ENCODE data around the gene OR2T29. TPM values are rescaled to one million over a fixed set of nuclear protein-coding genes. Genes with fewer than 3 reads are reported as not detected.
A peak's percentile ranks its signal among the peaks of the same experiment; 100 is the strongest.
"Not testable (repeated sequence)": the region's sequence is repeated elsewhere in the genome, so short reads cannot be mapped to it uniquely, and the experiment has no call there.

OR2T29 gene, protein sequence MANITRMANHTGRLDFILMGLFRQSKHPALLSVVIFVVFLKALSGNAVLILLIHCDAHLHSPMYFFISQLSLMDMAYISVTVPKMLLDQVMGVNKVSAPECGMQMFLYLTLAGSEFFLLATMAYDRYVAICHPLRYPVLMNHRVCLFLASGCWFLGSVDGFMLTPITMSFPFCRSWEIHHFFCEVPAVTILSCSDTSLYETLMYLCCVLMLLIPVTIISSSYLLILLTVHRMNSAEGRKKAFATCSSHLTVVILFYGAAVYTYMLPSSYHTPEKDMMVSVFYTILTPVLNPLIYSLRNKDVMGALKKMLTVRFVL
- not detected for total RNA-seq
- polyA plus RNA-seq, result not detected

DNA sequence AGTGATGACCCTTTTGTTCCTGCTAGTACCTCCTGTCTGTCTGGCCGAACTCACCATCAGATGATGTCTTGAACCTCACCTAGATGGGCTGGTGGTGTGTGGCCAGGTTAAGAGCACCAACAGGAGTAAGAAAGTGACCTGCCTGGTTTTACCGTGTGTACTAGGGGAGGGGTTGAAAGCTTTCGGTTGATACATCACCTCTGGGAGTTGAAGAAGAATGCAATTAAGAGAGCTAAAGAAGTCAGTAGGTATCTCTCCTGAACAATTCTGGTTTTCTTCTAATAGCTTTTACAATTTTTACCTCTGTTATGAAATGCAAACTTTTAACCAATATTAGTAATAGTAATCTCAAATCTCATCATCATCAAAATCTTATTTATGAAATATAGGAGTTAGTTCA is at the start of gene OR2T29:
TSS of gene OR2T29 (minus strand) at position 101 of the 400 bp plus-strand sequence. CDS start 3,281 bp downstream, outside the sequence.
- DNase-seq; H3K4me3 Mint-ChIP-seq; H3K4me1 ChIP-seq (ENCODE audit: insufficient read depth, low read length); intact Hi-C loops (cut with micrococcal nuclease); H3K9me3 Mint-ChIP-seq; H3K9me3 ChIP-seq (ENCODE audit: control insufficient read depth in 1 of 2, low read length in 2 of 2); H3K36me3 Mint-ChIP-seq; H3K36me3 ChIP-seq (ENCODE audit: insufficient read depth, low read length); CTCF ChIA-PET (ENCODE audit: partially characterized antibody); H3K27ac Mint-ChIP-seq; H3K4me3 ChIP-seq (ENCODE audit: low read length in 2 of 2); H3K27me3 ChIP-seq (ENCODE audit: insufficient read depth, low read length); POLR2A ChIA-PET (ENCODE audit: partially characterized antibody); H3K27me3 Mint-ChIP-seq; H3K27ac ChIP-seq (ENCODE audit: low read depth, low read length): not testable (repeated sequence)
- peaks cover 7 to 12% (median 10%) of the 10 kb centered on the region in 4 donors for H3K4me1 Mint-ChIP-seq

DNA sequence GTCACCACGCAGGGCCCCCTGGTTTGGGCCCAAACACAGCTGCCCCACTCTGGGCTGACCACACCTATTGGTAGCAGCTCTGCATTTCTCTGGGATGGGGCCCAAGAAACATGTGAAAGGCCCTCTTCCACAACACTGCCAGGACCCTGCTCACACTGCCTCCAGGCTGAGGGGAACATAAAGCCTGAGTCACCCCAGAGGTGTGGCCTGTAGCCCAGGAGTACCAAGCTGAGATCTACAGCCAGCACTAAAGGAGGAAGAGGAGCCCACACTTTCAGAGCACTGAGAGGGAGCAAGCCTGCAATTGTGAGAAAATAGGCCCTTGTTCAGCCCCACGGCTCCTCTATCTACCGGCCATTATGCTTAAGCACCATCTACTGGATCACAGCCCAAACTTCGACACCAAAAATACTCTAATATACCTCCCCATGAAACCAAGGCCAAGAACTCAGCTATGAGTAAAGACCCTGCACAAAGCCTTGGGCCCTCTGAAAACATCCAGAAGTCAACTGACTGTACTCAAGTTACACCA is 49.4 kb upstream of the OR2T29 start:
- H3K27ac ChIP-seq (ENCODE audit: low read depth, low read length), result no peak overlapping the region
- H3K36me3 ChIP-seq (ENCODE audit: insufficient read depth, low read length), result no peaks in the 10 kb centered on the region
- Mint-ChIP-seq H3K27ac (peak overlapping the region in 1 of 7 donors; percentile 6), H3K27me3 (peaks cover 0 to 2% of the 10 kb centered on the region in 2 donors), H3K9me3 (no peaks in the 10 kb centered on the region), H3K36me3 (no peaks in the 10 kb centered on the region), H3K4me3 (no peak overlapping the region), H3K4me1 (peaks cover 0 to 4% (median 0%) of the 10 kb centered on the region in 4 donors)
- ChIA-PET CTCF (ENCODE audit: partially characterized antibody) (interaction anchor here (0.8 to 1.3 kb wide), 3 partner anchors 10 to 207 kb away, joined by 3 to 4 read pairs (median 4); no protein-coding TSS in a partner anchor), POLR2A (ENCODE audit: partially characterized antibody) (no interaction called here)
- H3K4me1 ChIP-seq (ENCODE audit: insufficient read depth, low read length), result no peaks in the 10 kb centered on the region
- no peak for DNase-seq
- no peak overlapping the region for H3K4me3 ChIP-seq (ENCODE audit: low read length in 2 of 2)
- intact Hi-C loops (cut with micrococcal nuclease), result loop anchor here (10.0 kb wide), 1 partner anchor 367 kb away; no protein-coding TSS in a partner anchor
- H3K27me3 ChIP-seq (ENCODE audit: insufficient read depth, low read length), result no peaks in the 10 kb centered on the region
- H3K9me3 ChIP-seq (ENCODE audit: control insufficient read depth in 1 of 2, low read length in 2 of 2), result no peaks in the 10 kb centered on the region

DNA sequence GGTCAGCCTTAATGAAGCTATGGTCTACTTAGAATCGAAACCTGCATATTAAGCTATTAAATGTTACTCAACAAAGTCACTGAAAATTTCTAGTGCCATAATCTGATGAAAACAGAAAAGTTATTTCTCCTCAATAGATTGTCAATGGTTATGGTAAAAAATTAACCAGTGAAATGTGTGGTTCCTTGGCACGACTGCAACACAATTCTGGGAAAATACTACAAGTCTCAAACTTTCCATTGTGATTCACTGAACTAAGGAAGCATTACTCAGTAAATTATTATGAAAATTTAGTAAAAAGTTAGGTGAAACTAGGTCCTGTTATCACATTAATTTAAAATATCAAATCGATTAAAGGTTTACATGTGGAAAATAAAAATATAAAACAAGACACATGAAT is 47.7 kb upstream of the OR2T29 start:
- intact Hi-C loops (cut with micrococcal nuclease), result loop anchor here (10.0 kb wide), 1 partner anchor 366 kb away; no protein-coding TSS in a partner anchor
- Mint-ChIP-seq H3K4me3 (no peak overlapping the region), H3K27ac (no peak overlapping the region), H3K9me3 (peaks cover 0 to 4% (median 0%) of the 10 kb centered on the region in 8 donors), H3K36me3 (no peaks in the 10 kb centered on the region), H3K4me1 (no peaks in the 10 kb centered on the region), H3K27me3 (peaks cover 0 to 2% of the 10 kb centered on the region in 2 donors)
- DNase-seq, result no peak
- ChIA-PET CTCF (ENCODE audit: partially characterized antibody) (interaction anchor here (1.8 to 2.4 kb wide), 2 partner anchors 10 to 206 kb away, joined by 7 to 8 read pairs; no protein-coding TSS in a partner anchor), POLR2A (ENCODE audit: partially characterized antibody) (no interaction called here)
- no peaks in the 10 kb centered on the region for H3K27me3 ChIP-seq (ENCODE audit: insufficient read depth, low read length)
- H3K36me3 ChIP-seq (ENCODE audit: insufficient read depth, low read length), result no peaks in the 10 kb centered on the region
- H3K9me3 ChIP-seq (ENCODE audit: control insufficient read depth in 1 of 2, low read length in 2 of 2), result no peaks in the 10 kb centered on the region
- no peak overlapping the region for H3K27ac ChIP-seq (ENCODE audit: low read depth, low read length)
- no peaks in the 10 kb centered on the region for H3K4me1 ChIP-seq (ENCODE audit: insufficient read depth, low read length)
- no peak overlapping the region for H3K4me3 ChIP-seq (ENCODE audit: low read length in 2 of 2)

DNA sequence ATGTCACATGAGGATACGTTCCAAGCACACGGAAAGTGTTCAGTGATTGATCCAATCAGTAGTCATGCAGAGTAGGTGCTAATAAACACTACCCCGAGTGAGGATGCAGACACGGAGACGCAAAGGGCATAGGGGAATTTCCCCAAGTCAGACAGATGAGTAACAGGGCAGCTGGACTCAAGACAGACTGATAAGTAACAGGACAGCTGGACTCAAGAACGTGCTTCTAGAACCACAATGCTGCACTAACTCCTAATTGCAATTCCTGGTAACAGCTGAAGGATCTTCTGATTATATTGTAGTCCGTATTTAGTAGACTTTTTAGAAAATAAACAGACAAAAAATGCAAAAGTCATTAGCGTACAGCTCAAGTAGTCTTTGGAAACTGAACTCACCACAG is 36.8 kb upstream of the OR2T29 start:
- no peak for DNase-seq
- ChIA-PET POLR2A (ENCODE audit: partially characterized antibody) (no interaction called here), CTCF (ENCODE audit: partially characterized antibody) (no interaction called here)
- Histone ChIP-seq H3K27ac (ENCODE audit: low read depth, low read length) (no peak overlapping the region), H3K36me3 (ENCODE audit: insufficient read depth, low read length) (no peaks in the 10 kb centered on the region), H3K9me3 (ENCODE audit: control insufficient read depth in 1 of 2, low read length in 2 of 2) (no peaks in the 10 kb centered on the region), H3K4me3 (ENCODE audit: low read length in 2 of 2) (no peak overlapping the region), H3K4me1 (ENCODE audit: insufficient read depth, low read length) (no peaks in the 10 kb centered on the region), H3K27me3 (ENCODE audit: insufficient read depth, low read length) (no peaks in the 10 kb centered on the region)
- Mint-ChIP-seq H3K27me3 (peaks cover 0 to 3% of the 10 kb centered on the region in 2 donors), H3K36me3 (no peaks in the 10 kb centered on the region), H3K4me1 (peaks cover 0 to 3% (median 0%) of the 10 kb centered on the region in 4 donors), H3K9me3 (no peaks in the 10 kb centered on the region), H3K27ac (no peak overlapping the region), H3K4me3 (no peak overlapping the region)
- intact Hi-C loops (cut with micrococcal nuclease), result no loop called here

DNA sequence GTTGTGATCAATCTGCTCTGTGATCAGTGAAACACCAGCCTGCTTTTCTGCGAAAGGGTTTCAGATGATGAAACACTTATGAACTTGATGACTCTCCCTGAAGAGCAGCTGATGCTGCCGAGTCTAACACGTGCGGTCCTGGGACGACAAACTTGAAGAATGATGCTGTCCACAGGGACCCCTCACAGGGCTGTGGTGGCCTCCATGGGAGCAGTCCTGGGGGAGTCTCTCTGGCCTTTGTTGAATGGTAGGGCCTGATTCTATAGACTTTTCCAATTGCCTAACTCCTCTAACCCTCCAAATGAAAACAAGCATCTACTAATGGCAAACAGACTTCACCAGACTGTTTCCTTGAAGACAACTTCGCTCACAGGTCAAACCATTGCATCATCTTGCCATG is 35.0 kb upstream of the OR2T29 start, which contains the start of gene OR2T10:
TSS of gene OR2T10 (minus strand) at position 112 of the 400 bp plus-strand sequence. CDS start 3,932 bp downstream, outside the sequence.
- Mint-ChIP-seq H3K4me3 (no peak within 1 kb of the TSS), H3K9me3 (no peaks in the 10 kb centered on the region), H3K4me1 (peaks cover 0 to 3% (median 0%) of the 10 kb centered on the region in 4 donors), H3K27me3 (peaks cover 0 to 3% of the 10 kb centered on the region in 2 donors), H3K36me3 (no peaks in the 10 kb centered on the region), H3K27ac (no peak within 1 kb of the TSS)
- CTCF ChIA-PET (ENCODE audit: partially characterized antibody), result no interaction called here
- no peaks in the 10 kb centered on the region for H3K36me3 ChIP-seq (ENCODE audit: insufficient read depth, low read length)
- H3K27me3 ChIP-seq (ENCODE audit: insufficient read depth, low read length), result no peaks in the 10 kb centered on the region
- no peak for DNase-seq
- POLR2A ChIA-PET (ENCODE audit: partially characterized antibody), result no interaction called here
- intact Hi-C loops (cut with micrococcal nuclease), result no loop called here
- H3K9me3 ChIP-seq (ENCODE audit: control insufficient read depth in 1 of 2, low read length in 2 of 2), result no peaks in the 10 kb centered on the region
- no peaks in the 10 kb centered on the region for H3K4me1 ChIP-seq (ENCODE audit: insufficient read depth, low read length)
- no peak within 1 kb of the TSS for H3K4me3 ChIP-seq (ENCODE audit: low read length in 2 of 2)
- H3K27ac ChIP-seq (ENCODE audit: low read depth, low read length), result no peak within 1 kb of the TSS

DNA sequence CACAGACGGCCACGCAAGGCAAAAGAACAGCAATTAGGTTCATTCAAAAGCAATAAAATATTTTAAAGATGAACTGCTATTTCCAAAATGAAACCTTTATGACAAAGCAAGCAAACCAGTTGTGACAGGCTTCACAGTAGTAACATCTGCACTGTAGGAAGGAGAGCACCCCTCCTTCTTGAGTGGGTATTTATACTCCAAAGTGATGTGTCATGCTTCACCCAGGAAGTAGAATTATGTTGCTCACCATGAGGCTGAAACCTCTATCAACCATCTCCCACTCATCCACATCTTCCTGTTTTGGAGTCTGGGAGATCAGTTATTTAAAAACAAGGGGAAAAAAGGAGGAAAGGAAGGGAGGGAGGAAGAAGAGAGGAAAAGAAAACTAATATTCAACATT is 34.0 kb upstream of the OR2T29 start:
- Histone ChIP-seq H3K4me1 (ENCODE audit: insufficient read depth, low read length) (no peaks in the 10 kb centered on the region), H3K36me3 (ENCODE audit: insufficient read depth, low read length) (no peaks in the 10 kb centered on the region), H3K9me3 (ENCODE audit: control insufficient read depth in 1 of 2, low read length in 2 of 2) (no peaks in the 10 kb centered on the region), H3K4me3 (ENCODE audit: low read length in 2 of 2) (no peak overlapping the region), H3K27me3 (ENCODE audit: insufficient read depth, low read length) (no peaks in the 10 kb centered on the region), H3K27ac (ENCODE audit: low read depth, low read length) (no peak overlapping the region)
- H3K27ac Mint-ChIP-seq, result no peak overlapping the region
- H3K9me3 Mint-ChIP-seq, result no peaks in the 10 kb centered on the region
- H3K27me3 Mint-ChIP-seq, result no peaks in the 10 kb centered on the region
- H3K36me3 Mint-ChIP-seq, result no peaks in the 10 kb centered on the region
- H3K4me3 Mint-ChIP-seq, result no peak overlapping the region
- ChIA-PET POLR2A (ENCODE audit: partially characterized antibody) (no interaction called here), CTCF (ENCODE audit: partially characterized antibody) (no interaction called here)
- H3K4me1 Mint-ChIP-seq, result peaks cover 0 to 3% (median 0%) of the 10 kb centered on the region in 4 donors
- intact Hi-C loops (cut with micrococcal nuclease), result no loop called here
- DNase-seq, result no peak

DNA sequence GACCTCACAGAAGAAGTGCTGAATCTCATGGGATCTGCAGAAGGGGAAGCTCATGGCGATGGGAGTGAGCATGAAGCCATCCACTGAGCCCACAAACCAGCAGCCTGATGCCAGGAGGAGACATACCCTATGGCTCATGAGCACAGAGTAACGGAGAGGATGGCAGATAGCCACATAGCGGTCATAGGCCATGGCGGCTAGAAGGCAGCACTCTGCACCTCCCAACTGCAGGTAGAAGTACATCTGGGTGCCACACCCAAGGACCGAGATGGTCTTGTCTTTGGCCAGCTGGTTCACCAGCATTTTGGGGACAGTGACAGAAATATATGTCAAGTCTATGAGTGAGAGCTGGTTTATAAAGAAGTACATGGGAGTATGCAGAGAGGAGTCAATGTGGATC is 30.7 kb upstream of the OR2T29 start:
- ChIA-PET CTCF (ENCODE audit: partially characterized antibody) (no interaction called here), POLR2A (ENCODE audit: partially characterized antibody) (no interaction called here)
- intact Hi-C loops (cut with micrococcal nuclease), result no loop called here
- Histone ChIP-seq H3K27me3 (ENCODE audit: insufficient read depth, low read length) (no peaks in the 10 kb centered on the region), H3K4me1 (ENCODE audit: insufficient read depth, low read length) (no peaks in the 10 kb centered on the region), H3K27ac (ENCODE audit: low read depth, low read length) (no peak overlapping the region), H3K9me3 (ENCODE audit: control insufficient read depth in 1 of 2, low read length in 2 of 2) (no peaks in the 10 kb centered on the region), H3K4me3 (ENCODE audit: low read length in 2 of 2) (no peak overlapping the region), H3K36me3 (ENCODE audit: insufficient read depth, low read length) (no peaks in the 10 kb centered on the region)
- no peak for DNase-seq
- Mint-ChIP-seq H3K4me3 (no peak overlapping the region), H3K9me3 (peaks cover 0 to 2% (median 0%) of the 10 kb centered on the region in 8 donors), H3K27me3 (no peaks in the 10 kb centered on the region), H3K36me3 (no peaks in the 10 kb centered on the region), H3K27ac (peak overlapping the region in 1 of 7 donors; percentile 36), H3K4me1 (peaks cover 0 to 3% (median 0%) of the 10 kb centered on the region in 4 donors)
